ENCODE measurements around the gene GALNT15. TPM values are rescaled to one million over a fixed set of nuclear protein-coding genes. Genes with fewer than 3 reads are reported as not detected.

Gene GALNT15
- total RNA-seq, 4 donors from 2014 or later, result 18.6 to 196 (median 89.0) TPM

- no peak for TF ChIP-seq CTCF (IDR thresholded peaks at IDR 0.05)
- no peak for DNase-seq
- H3K27ac ChIP-seq, result peak overlapping the region in 3 of 4 donors; percentile 21 to 46 (median 27)
- H3K36me3 ChIP-seq, result no peaks in the 10 kb centered on the region
- H3K4me1 ChIP-seq, result no peaks in the 10 kb centered on the region
- H3K4me3 ChIP-seq, result no peak overlapping the region
- H3K9me3 ChIP-seq, result peaks cover 0 to 4% (median 0%) of the 10 kb centered on the region in 4 donors
- no peaks in the 10 kb centered on the region for H3K27me3 ChIP-seq
Observed at GRCh38 chr3:16140894-16141285, 33.6 kb upstream of the GALNT15 start.

GRCh38 chr3:16142350-16143025, 32.0 kb upstream of the GALNT15 start:
- no peak for DNase-seq
- no peaks in the 10 kb centered on the region for H3K4me1 ChIP-seq
- TF ChIP-seq CTCF (IDR thresholded peaks at IDR 0.05), result no peak
- no peak for TF ChIP-seq POLR2A (IDR thresholded peaks at IDR 0.05)
- H3K27ac ChIP-seq, result no peak overlapping the region
- no peaks in the 10 kb centered on the region for H3K36me3 ChIP-seq
- H3K27me3 ChIP-seq, result no peaks in the 10 kb centered on the region
- H3K9me3 ChIP-seq, result peaks cover 0 to 4% (median 0%) of the 10 kb centered on the region in 4 donors
- no peak overlapping the region for H3K4me3 ChIP-seq

- Histone ChIP-seq H3K27ac (no peak overlapping the region), H3K4me1 (no peaks in the 10 kb centered on the region), H3K9me3 (no peaks in the 10 kb centered on the region), H3K36me3 (no peaks in the 10 kb centered on the region), H3K4me3 (no peak overlapping the region), H3K27me3 (no peaks in the 10 kb centered on the region)
- TF ChIP-seq POLR2A (IDR thresholded peaks at IDR 0.05) (no peak), CTCF (IDR thresholded peaks at IDR 0.05) (no peak)
- DNase-seq, result no peak
Observed at GRCh38 chr3:16143861-16144447, 30.5 kb upstream of the GALNT15 start.

- no peaks in the 10 kb centered on the region for H3K36me3 ChIP-seq
- no peak for TF ChIP-seq CTCF (IDR thresholded peaks at IDR 0.05)
Observed at GRCh38 chr3:16145176-16145575, 29.3 kb upstream of the GALNT15 start.

GRCh38 chr3:16146015-16146730, 28.3 kb upstream of the GALNT15 start:
- Histone ChIP-seq H3K27me3 (no peaks in the 10 kb centered on the region), H3K4me3 (no peak overlapping the region), H3K27ac (no peak overlapping the region), H3K4me1 (no peaks in the 10 kb centered on the region), H3K36me3 (no peaks in the 10 kb centered on the region), H3K9me3 (no peaks in the 10 kb centered on the region)
- TF ChIP-seq POLR2A (IDR thresholded peaks at IDR 0.05) (no peak), CTCF (IDR thresholded peaks at IDR 0.05) (no peak)
- no peak for DNase-seq

More at GRCh38 chr3:16145176-16145575, 29.3 kb upstream of the GALNT15 start:
- no peaks in the 10 kb centered on the region for H3K27me3 ChIP-seq
- no peak overlapping the region for H3K4me3 ChIP-seq
- no peak overlapping the region for H3K27ac ChIP-seq
- no peaks in the 10 kb centered on the region for H3K4me1 ChIP-seq
- H3K9me3 ChIP-seq, result no peaks in the 10 kb centered on the region
- DNase-seq, result no peak

All from Peyer's patch (tissue), 4 donors.